IMR-90 (cell line): ENCODE data around the gene KCNJ2. TPM values are rescaled to one million over a fixed set of nuclear protein-coding genes. Genes with fewer than 3 reads are reported as not detected.

ENCODE experiments used
- ATAC-seq: fragments of 200-7000 bp; cut with Tn5 transposase; 2 replicates; pipeline ENCODE4 v1.9.1; 2020; ENCODE audit warnings: low read depth, mild to moderate bottlenecking, moderate library complexity
- BruUV-seq: library from RNA; stranded (reverse); fragments of 400-500 nt; replicated peaks from 2 replicates; lab custom pipeline; 2021; lab: Mats Ljungman, UMichigan
- CTCF ChIA-PET: fragments of 300-600 bp; formaldehyde crosslinking; extraction: SDS; loops from one replicate; lab custom pipeline; 2021; ENCODE audit warnings: antibody characterized with exemption; lab: Yijun Ruan, JAX
- POLR2A ChIA-PET: fragments of 300-600 bp; sonication (Branson Sonifier 250); formaldehyde crosslinking; loops from one replicate; lab custom pipeline; 2022; ENCODE audit warnings: antibody characterized with exemption; ENCODE audit not compliant: unreplicated experiment; lab: Charles Lee
- DNase-seq: peaks from one replicate; pipeline ENCODE4 v3.0.0; 2013
- H2AFZ ChIP-seq: replicated peaks from 2 replicates; pipeline ENCODE3; 2013; ENCODE audit warnings: low read length, mild to moderate bottlenecking; ENCODE audit not compliant: poor library complexity
- H2AK5ac ChIP-seq: 2 replicates; pipeline ENCODE4 v1.6.1; 2013; ENCODE audit warnings: low read depth, low read length, inconsistent platforms
- H2AK9ac ChIP-seq: replicated peaks from 2 replicates; pipeline ENCODE3; 2013; ENCODE audit warnings: mild to moderate bottlenecking, low read depth, low read length, moderate library complexity; ENCODE audit not compliant: poor library complexity
- H2BK120ac ChIP-seq: 2 replicates; pipeline ENCODE4 v1.6.1; 2013; ENCODE audit warnings: low read depth, low read length, inconsistent platforms
- H2BK15ac ChIP-seq: 3 replicates; pipeline ENCODE4 v1.6.1; 2013; ENCODE audit warnings: low read depth, low read length, inconsistent platforms
- H2BK20ac ChIP-seq: 2 replicates; pipeline ENCODE4 v1.6.1; 2013; ENCODE audit warnings: low read depth, mild to moderate bottlenecking, inconsistent platforms, low read length, moderate library complexity
- H2BK5ac ChIP-seq: 2 replicates; pipeline ENCODE4 v1.6.1; 2013; ENCODE audit warnings: mild to moderate bottlenecking, low read depth, low read length, inconsistent platforms; ENCODE audit not compliant: poor library complexity, severe bottlenecking
- H3K14ac ChIP-seq: replicated peaks from 2 replicates; pipeline ENCODE4 v1.6.1; 2013; ENCODE audit warnings: low read depth, low read length, inconsistent platforms
- H3K18ac ChIP-seq: 2 replicates; pipeline ENCODE4 v1.6.1; 2013; ENCODE audit warnings: low read depth, low read length, control low read depth
- H3K23ac ChIP-seq: 2 replicates; pipeline ENCODE4 v1.6.1; 2013; ENCODE audit warnings: low read depth, low read length, inconsistent platforms
- H3K27ac ChIP-seq: 2 replicates; pipeline ENCODE4 v1.5.1; 2013; ENCODE audit warnings: mild to moderate bottlenecking, control low read depth, low read length; ENCODE audit not compliant: insufficient read depth
- H3K27me3 ChIP-seq: 2 replicates; pipeline ENCODE4 v1.6.1; 2013; ENCODE audit warnings: low read length; ENCODE audit not compliant: control insufficient read depth, insufficient read depth
- H3K36me3 ChIP-seq: 2 replicates; pipeline ENCODE4 v1.6.1; 2013; ENCODE audit warnings: low read length, mixed read lengths; ENCODE audit not compliant: control insufficient read depth, insufficient read depth
- H3K4ac ChIP-seq: 2 replicates; pipeline ENCODE4 v1.6.1; 2013; ENCODE audit warnings: low read depth, low read length, inconsistent platforms
- H3K4me1 ChIP-seq: 2 replicates; pipeline ENCODE4 v1.6.1; 2013; ENCODE audit warnings: low read length, mixed read lengths; ENCODE audit not compliant: control insufficient read depth, insufficient read depth
- H3K4me2 ChIP-seq: 2 replicates; pipeline ENCODE4 v1.6.1; 2013; ENCODE audit warnings: low read depth, mild to moderate bottlenecking, control low read depth, low read length, moderate library complexity
- H3K4me3 ChIP-seq: 2 replicates; pipeline ENCODE4 v1.5.1; 2013; ENCODE audit warnings: low read depth, mild to moderate bottlenecking, control low read depth, low read length, moderate library complexity; ENCODE audit not compliant: insufficient read depth
- H3K56ac ChIP-seq: 2 replicates; pipeline ENCODE4 v1.6.1; 2013; ENCODE audit warnings: low read length, inconsistent platforms; ENCODE audit not compliant: insufficient read depth; ENCODE audit errors: extremely low read depth
- H3K79me1 ChIP-seq, 2 experiments: 2 replicates each; pipeline ENCODE4 v1.6.1; 2013; ENCODE audit warnings: low read length in 2 of 2, inconsistent platforms in 1 of 2, low read depth in 1 of 2
- H3K9ac ChIP-seq: 2 replicates; pipeline ENCODE4 v1.6.1; 2013; ENCODE audit warnings: low read depth, low read length, control low read depth
- H3K9me1 ChIP-seq: 2 replicates; pipeline ENCODE4 v1.6.1; 2013; ENCODE audit warnings: low read length, inconsistent platforms; ENCODE audit not compliant: insufficient read depth
- H3K9me3 ChIP-seq: 2 replicates; pipeline ENCODE4 v1.6.1; 2013; ENCODE audit warnings: low read length; ENCODE audit not compliant: control insufficient read depth, insufficient read depth
- H4K20me1 ChIP-seq: 2 replicates; pipeline ENCODE4 v1.6.1; 2013; ENCODE audit warnings: low read length, inconsistent platforms; ENCODE audit not compliant: insufficient read depth
- H4K5ac ChIP-seq: 2 replicates; pipeline ENCODE4 v1.6.1; 2013; ENCODE audit warnings: mild to moderate bottlenecking, low read depth, low read length, control low read depth
- H4K8ac ChIP-seq, 2 experiments: 2 replicates each; pipeline ENCODE4 v1.6.1; 2013; ENCODE audit warnings: low read depth in 2 of 2, low read length in 2 of 2, control low read depth in 1 of 2, inconsistent platforms in 1 of 2
- H4K91ac ChIP-seq: 2 replicates; pipeline ENCODE4 v1.6.1; 2013; ENCODE audit warnings: low read depth, low read length, inconsistent platforms; ENCODE audit not compliant: insufficient read depth
- BHLHE40 ChIP-seq: fragments of 150-350 bp; IDR thresholded peaks from 2 replicates; pipeline ENCODE4 v1.6.1; 2016; ENCODE audit warnings: mild to moderate bottlenecking, low read depth, low read length
- CEBPB ChIP-seq: IDR thresholded peaks from 2 replicates; pipeline ENCODE4 v1.6.1; 2012; ENCODE audit warnings: low read depth, low read length, improper control_type of control experiment
- CHD1 ChIP-seq: IDR thresholded peaks from 2 replicates; pipeline ENCODE4 v1.6.1; 2012; ENCODE audit warnings: low read depth, low read length, improper control_type of control experiment
- FOS ChIP-seq: fragments of 150-350 bp; IDR thresholded peaks from 2 replicates; pipeline ENCODE4 v1.6.1; 2016; ENCODE audit warnings: low read depth, low read length
- MAFK ChIP-seq: IDR thresholded peaks from 2 replicates; pipeline ENCODE4 v1.6.1; 2012; ENCODE audit warnings: low read depth, low read length, improper control_type of control experiment
- MAZ ChIP-seq: IDR thresholded peaks from 2 replicates; pipeline ENCODE4 v1.6.1; 2012; ENCODE audit warnings: low read depth, mild to moderate bottlenecking, low read length, improper control_type of control experiment, moderate library complexity, borderline replicate concordance
- MXI1 ChIP-seq: IDR thresholded peaks from 2 replicates; pipeline ENCODE4 v1.6.1; 2012; ENCODE audit warnings: low read depth, mild to moderate bottlenecking, low read length, moderate library complexity, borderline replicate concordance
- NFE2L2 ChIP-seq: fragments of 150-350 bp; IDR thresholded peaks from 2 replicates; pipeline ENCODE4 v1.6.1; 2016; ENCODE audit warnings: low read depth, mild to moderate bottlenecking, low read length
- POLR2A ChIP-seq: IDR thresholded peaks from 2 replicates; pipeline ENCODE4 v1.6.1; 2012; ENCODE audit warnings: mild to moderate bottlenecking, low read depth, low read length
- RAD21 ChIP-seq: IDR thresholded peaks from 2 replicates; pipeline ENCODE4 v1.6.1; 2012; ENCODE audit warnings: low read length, improper control_type of control experiment
- RCOR1 ChIP-seq: IDR thresholded peaks from 2 replicates; pipeline ENCODE4 v1.6.1; 2012; ENCODE audit warnings: mild to moderate bottlenecking, low read length, improper control_type of control experiment; ENCODE audit not compliant: insufficient replicate concordance
- RFX5 ChIP-seq: IDR thresholded peaks from 2 replicates; pipeline ENCODE4 v1.8.0; 2012; ENCODE audit warnings: low read depth, mild to moderate bottlenecking, low read length, moderate library complexity
- SMC3 ChIP-seq: fragments of 150-350 bp; IDR thresholded peaks from 2 replicates; pipeline ENCODE4 v1.6.1; 2016; ENCODE audit warnings: low read depth, mild to moderate bottlenecking, antibody characterized with exemption, low read length, moderate library complexity
- WGBS, 2 experiments: methylation state at CpG; one replicate each; pipeline versions ENCODE4 v1.1.5 to v1.1.7; 2013; ENCODE audit warnings: missing lambda C conversion rate in 2 of 2; ENCODE audit not compliant: insufficient read length in 1 of 2; ENCODE audit errors: extremely low coverage in 2 of 2; 5-methylcytosine and 5-hydroxymethylcytosine counted together
- dilution Hi-C: fragments of 300-500 bp; cut with HindIII; formaldehyde crosslinking; loops from one replicate; pipeline ENCODE4 v1.14.3; 2018; ENCODE audit warnings: low sequenced_read_pairs; ENCODE audit not compliant: unreplicated experiment
- in situ Hi-C: fragments of 300-500 bp; cut with MboI; formaldehyde crosslinking; loops from 3 replicates; pipeline ENCODE4 v1.14.3; 2019; ENCODE audit warnings: low sequenced_read_pairs, inconsistent platforms, mixed read lengths
- intact Hi-C: fragments of 100-400 bp; cut with micrococcal nuclease; formaldehyde crosslinking; loops from 2 replicates; pipeline ENCODE4 v1.10.0; 2022
- polyA plus RNA-seq, 3 experiments: library from polyadenylated mRNA; depleted of rRNA; stranded (reverse); fragments of >200 nt; gene quantifications; 2 replicates each; pipeline ENCODE4 v1.2.3, GENCODE V29; 2012; ENCODE audit warnings: low replicate concordance in 1 of 3
- total RNA-seq: library from RNA; depleted of rRNA; stranded (reverse); fragments of >200 nt; gene quantifications from 2 replicates; pipeline ENCODE4 v1.2.3, GENCODE V29; 2012
- TF ChIP-seq, protein P1 (sequence below): fragments of 150-350 bp; IDR thresholded peaks from 2 replicates; pipeline ENCODE4 v1.6.1; 2016; ENCODE audit warnings: low read depth, mild to moderate bottlenecking, low read length, moderate library complexity, borderline replicate concordance
- TF ChIP-seq, protein P2 (sequence below): fragments of 150-350 bp; IDR thresholded peaks from 2 replicates; pipeline ENCODE4 v1.6.1; 2017; ENCODE audit warnings: mild to moderate bottlenecking, antibody characterized with exemption, low read length, low read depth
- TF ChIP-seq, protein P3 (sequence below): conservative IDR thresholded peaks from 2 replicates; pipeline ENCODE4 v1.5.1; 2012; ENCODE audit warnings: mild to moderate bottlenecking, low read depth, low read length, improper control_type of control experiment

Gene KCNJ2
- total and polyA plus RNA-seq, 2 of the 4 experiments (the other 2 are of a cell fraction) = 0.55 to 8.6 TPM

DNA sequence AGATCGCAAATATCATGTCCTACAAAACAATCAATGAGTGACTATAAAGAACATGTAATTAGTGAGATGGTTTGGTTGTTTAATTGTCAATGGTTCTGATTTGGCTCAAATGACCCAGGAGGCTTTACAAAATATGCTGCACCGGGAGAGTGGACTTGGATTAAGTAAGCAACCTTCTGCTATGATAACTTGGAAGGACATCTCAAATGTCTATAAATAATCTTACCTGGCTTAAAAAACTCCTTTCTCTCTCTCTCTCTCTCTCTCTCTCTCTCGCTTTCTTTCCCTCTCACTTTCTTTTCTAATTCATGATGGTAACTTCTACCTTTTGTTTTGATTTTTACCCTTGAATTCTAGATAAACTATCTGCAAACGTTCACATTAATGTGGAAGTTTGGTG is 14.2 kb downstream of the KCNJ2 start:
- Histone ChIP-seq H3K27ac (no peak overlapping the region), H3K4ac (no peak overlapping the region), H2BK120ac (no peak overlapping the region), H4K20me1 (no peaks in the 10 kb centered on the region), H3K23ac (no peak overlapping the region), H3K4me3 (no peak overlapping the region), H2BK15ac (no peak overlapping the region), H3K36me3 (no peaks in the 10 kb centered on the region), H3K4me2 (no peak overlapping the region), H2AK5ac (no peak overlapping the region), H4K8ac (no peak overlapping the region), H3K27me3 (no peaks in the 10 kb centered on the region), H3K4me1 (no peaks in the 10 kb centered on the region), H3K9ac (no peak overlapping the region), H3K9me1 (no peaks in the 10 kb centered on the region), H3K79me1 (no peaks in the 10 kb centered on the region), H2AFZ (no peak overlapping the region), H4K91ac (no peak overlapping the region), H3K14ac (no peak overlapping the region), H2AK9ac (no peak overlapping the region), H3K9me3 (no peaks in the 10 kb centered on the region), H3K18ac (no peak overlapping the region), H4K5ac (no peak overlapping the region), H2BK20ac (no peak overlapping the region), H2BK5ac (no peak overlapping the region), H3K56ac (no peak overlapping the region)
- intact Hi-C loops = no loop called here
- ChIA-PET CTCF (no interaction called here), POLR2A (no interaction called here)
- no peak for TF ChIP-seq MAFK
- no peak for TF ChIP-seq POLR2A
- no peak for TF ChIP-seq RCOR1
- TF ChIP-seq MAZ = no peak
- TF ChIP-seq, protein P1, sequence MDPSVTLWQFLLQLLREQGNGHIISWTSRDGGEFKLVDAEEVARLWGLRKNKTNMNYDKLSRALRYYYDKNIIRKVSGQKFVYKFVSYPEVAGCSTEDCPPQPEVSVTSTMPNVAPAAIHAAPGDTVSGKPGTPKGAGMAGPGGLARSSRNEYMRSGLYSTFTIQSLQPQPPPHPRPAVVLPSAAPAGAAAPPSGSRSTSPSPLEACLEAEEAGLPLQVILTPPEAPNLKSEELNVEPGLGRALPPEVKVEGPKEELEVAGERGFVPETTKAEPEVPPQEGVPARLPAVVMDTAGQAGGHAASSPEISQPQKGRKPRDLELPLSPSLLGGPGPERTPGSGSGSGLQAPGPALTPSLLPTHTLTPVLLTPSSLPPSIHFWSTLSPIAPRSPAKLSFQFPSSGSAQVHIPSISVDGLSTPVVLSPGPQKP = no peak
- TF ChIP-seq CEBPB = no peak
- TF ChIP-seq RAD21 = no peak
- TF ChIP-seq, protein P2, sequence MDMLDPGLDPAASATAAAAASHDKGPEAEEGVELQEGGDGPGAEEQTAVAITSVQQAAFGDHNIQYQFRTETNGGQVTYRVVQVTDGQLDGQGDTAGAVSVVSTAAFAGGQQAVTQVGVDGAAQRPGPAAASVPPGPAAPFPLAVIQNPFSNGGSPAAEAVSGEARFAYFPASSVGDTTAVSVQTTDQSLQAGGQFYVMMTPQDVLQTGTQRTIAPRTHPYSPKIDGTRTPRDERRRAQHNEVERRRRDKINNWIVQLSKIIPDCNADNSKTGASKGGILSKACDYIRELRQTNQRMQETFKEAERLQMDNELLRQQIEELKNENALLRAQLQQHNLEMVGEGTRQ = no peak
- TF ChIP-seq, protein P3, sequence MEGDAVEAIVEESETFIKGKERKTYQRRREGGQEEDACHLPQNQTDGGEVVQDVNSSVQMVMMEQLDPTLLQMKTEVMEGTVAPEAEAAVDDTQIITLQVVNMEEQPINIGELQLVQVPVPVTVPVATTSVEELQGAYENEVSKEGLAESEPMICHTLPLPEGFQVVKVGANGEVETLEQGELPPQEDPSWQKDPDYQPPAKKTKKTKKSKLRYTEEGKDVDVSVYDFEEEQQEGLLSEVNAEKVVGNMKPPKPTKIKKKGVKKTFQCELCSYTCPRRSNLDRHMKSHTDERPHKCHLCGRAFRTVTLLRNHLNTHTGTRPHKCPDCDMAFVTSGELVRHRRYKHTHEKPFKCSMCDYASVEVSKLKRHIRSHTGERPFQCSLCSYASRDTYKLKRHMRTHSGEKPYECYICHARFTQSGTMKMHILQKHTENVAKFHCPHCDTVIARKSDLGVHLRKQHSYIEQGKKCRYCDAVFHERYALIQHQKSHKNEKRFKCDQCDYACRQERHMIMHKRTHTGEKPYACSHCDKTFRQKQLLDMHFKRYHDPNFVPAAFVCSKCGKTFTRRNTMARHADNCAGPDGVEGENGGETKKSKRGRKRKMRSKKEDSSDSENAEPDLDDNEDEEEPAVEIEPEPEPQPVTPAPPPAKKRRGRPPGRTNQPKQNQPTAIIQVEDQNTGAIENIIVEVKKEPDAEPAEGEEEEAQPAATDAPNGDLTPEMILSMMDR = no peak
- TF ChIP-seq MXI1 = no peak
- TF ChIP-seq CHD1 = no peak
- TF ChIP-seq BHLHE40 = no peak
- TF ChIP-seq NFE2L2 = no peak
- no peak for TF ChIP-seq SMC3
- no peak for TF ChIP-seq RFX5
- no peak for TF ChIP-seq FOS
- in situ Hi-C loops = no loop called here
- 100% methylated on average over 1 of the region's 4 CpGs; no CpG with 5 or more reads in 1 of the 2 experiments for WGBS, 2 experiments
- no TSS peak for BruUV-seq
- dilution Hi-C loops = no loop called here
- ATAC-seq (no peak), DNase-seq (no peak)
